Esophagus squamous epithelium (tissue), 5 donors: ENCODE measurements around the gene OPRM1. TPM values are rescaled to one million over a fixed set of nuclear protein-coding genes. Genes with fewer than 3 reads are reported as not detected.
A peak's percentile ranks its signal among the peaks of the same experiment; 100 is the strongest.

Source experiments
- DNase-seq: peaks from one replicate; lab custom pipeline; 2025; lab: John Stamatoyannopoulos, UW
- H3K27ac ChIP-seq, 4 donors: fragments of 200-600 bp; sonication (generic); one replicate each; pipeline ENCODE4 v1.5.1; 2016 to 2019; ENCODE audit warnings: mild to moderate bottlenecking in 1 of 4
- H3K27me3 ChIP-seq, 4 donors: fragments of 200-600 bp; sonication (generic); 1 replicate in 3 of 4; 2 replicates in 1 of 4; pipeline versions ENCODE4 v1.5.1 to v1.6.0; 2017 to 2021; ENCODE audit warnings: antibody characterized with exemption in 1 of 4
- H3K36me3 ChIP-seq, 3 donors: fragments of 200-600 bp; sonication (generic); one replicate each; pipeline ENCODE4 v1.5.1; 2016 to 2019
- H3K4me1 ChIP-seq, 3 donors: fragments of 200-600 bp; sonication (generic); one replicate each; pipeline ENCODE4 v1.5.1; 2017 to 2019
- H3K4me3 ChIP-seq, 4 donors: fragments of 200-600 bp; sonication (generic); 1 replicate in 3 of 4; 2 replicates in 1 of 4; pipeline ENCODE4 v1.5.1; 2016 to 2019; ENCODE audit warnings: mild to moderate bottlenecking in 2 of 4, moderate library complexity in 1 of 4
- H3K9me3 ChIP-seq, 3 donors: fragments of 200-600 bp; sonication (generic); one replicate each; pipeline ENCODE4 v1.5.1; 2016 to 2019
- POLR2A ChIP-seq, 4 donors: fragments of 450-650 bp; IDR thresholded peaks; one replicate each; pipeline ENCODE4 v1.6.1; 2017; ENCODE audit warnings: antibody characterized with exemption in 4 of 4, mild to moderate bottlenecking in 4 of 4, moderate library complexity in 3 of 4
- WGBS, 2 donors: methylation state at CpG; one replicate each; pipeline ENCODE4 v1.1.5; 2018; 5-methylcytosine and 5-hydroxymethylcytosine counted together
- intact Hi-C: fragments of 100-400 bp; cut with DNase I; formaldehyde crosslinking; loops from one replicate; pipeline ENCODE4 v1.15.0; 2022
- total RNA-seq, 4 donors: library from RNA; depleted of rRNA; stranded (reverse); fragments of >200 nt; gene quantifications; one replicate each; pipeline ENCODE4 v1.1.0, GENCODE V29; 2016
- TF ChIP-seq, protein P1 (sequence below), 6 experiments: fragments of 450-650 bp in 4 of 6; fragments of 200-600 bp in 2 of 6; sonication (generic) in 2 of 6; IDR thresholded peaks; one replicate each; pipeline ENCODE4 v1.5.1; 2016 to 2019; ENCODE audit warnings: antibody characterized with exemption in 6 of 6, mild to moderate bottlenecking in 4 of 6, moderate library complexity in 4 of 6
- donor health status: DM: yes; HTN: yes; CAD: no.

OPRM1 gene
- total RNA-seq, 4 donors from 2014 or later: not detected

DNA sequence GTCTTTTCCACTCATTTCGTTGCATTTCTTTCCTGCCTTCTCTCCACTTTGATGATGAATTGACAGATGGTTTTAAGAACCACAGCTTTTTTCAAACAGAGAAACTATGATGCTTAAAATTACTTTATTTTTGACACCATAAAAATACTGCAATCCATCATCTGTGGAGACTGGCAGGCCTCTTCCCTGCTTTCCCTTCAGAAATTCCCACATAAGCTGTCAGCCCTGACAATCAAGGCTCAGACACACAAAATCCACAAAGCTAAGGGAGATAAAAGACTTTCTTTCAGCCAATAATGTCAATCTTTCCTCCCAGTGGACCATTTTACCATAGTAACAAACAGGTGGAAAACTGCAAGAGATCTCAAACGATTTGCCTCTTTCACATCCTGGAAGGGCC, 235.1 kb downstream of the OPRM1 start:
- DNase-seq: no peak
- no peak for TF ChIP-seq POLR2A (IDR thresholded peaks at IDR 0.05)
- TF ChIP-seq, protein P1, sequence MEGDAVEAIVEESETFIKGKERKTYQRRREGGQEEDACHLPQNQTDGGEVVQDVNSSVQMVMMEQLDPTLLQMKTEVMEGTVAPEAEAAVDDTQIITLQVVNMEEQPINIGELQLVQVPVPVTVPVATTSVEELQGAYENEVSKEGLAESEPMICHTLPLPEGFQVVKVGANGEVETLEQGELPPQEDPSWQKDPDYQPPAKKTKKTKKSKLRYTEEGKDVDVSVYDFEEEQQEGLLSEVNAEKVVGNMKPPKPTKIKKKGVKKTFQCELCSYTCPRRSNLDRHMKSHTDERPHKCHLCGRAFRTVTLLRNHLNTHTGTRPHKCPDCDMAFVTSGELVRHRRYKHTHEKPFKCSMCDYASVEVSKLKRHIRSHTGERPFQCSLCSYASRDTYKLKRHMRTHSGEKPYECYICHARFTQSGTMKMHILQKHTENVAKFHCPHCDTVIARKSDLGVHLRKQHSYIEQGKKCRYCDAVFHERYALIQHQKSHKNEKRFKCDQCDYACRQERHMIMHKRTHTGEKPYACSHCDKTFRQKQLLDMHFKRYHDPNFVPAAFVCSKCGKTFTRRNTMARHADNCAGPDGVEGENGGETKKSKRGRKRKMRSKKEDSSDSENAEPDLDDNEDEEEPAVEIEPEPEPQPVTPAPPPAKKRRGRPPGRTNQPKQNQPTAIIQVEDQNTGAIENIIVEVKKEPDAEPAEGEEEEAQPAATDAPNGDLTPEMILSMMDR (IDR thresholded peaks at IDR 0.05): no peak
- WGBS, 2 donors: 75 to 79% methylated on average over 2 of the region's 2 CpGs
- H3K9me3 ChIP-seq: no peaks in the 10 kb centered on the region
- no peak overlapping the region for H3K4me3 ChIP-seq
- peaks cover 0 to 13% (median 0%) of the 10 kb centered on the region in 3 donors for H3K4me1 ChIP-seq
- H3K36me3 ChIP-seq: no peaks in the 10 kb centered on the region
- intact Hi-C loops: no loop called here
- H3K27me3 ChIP-seq: no peaks in the 10 kb centered on the region
- H3K27ac ChIP-seq: no peak overlapping the region

DNA sequence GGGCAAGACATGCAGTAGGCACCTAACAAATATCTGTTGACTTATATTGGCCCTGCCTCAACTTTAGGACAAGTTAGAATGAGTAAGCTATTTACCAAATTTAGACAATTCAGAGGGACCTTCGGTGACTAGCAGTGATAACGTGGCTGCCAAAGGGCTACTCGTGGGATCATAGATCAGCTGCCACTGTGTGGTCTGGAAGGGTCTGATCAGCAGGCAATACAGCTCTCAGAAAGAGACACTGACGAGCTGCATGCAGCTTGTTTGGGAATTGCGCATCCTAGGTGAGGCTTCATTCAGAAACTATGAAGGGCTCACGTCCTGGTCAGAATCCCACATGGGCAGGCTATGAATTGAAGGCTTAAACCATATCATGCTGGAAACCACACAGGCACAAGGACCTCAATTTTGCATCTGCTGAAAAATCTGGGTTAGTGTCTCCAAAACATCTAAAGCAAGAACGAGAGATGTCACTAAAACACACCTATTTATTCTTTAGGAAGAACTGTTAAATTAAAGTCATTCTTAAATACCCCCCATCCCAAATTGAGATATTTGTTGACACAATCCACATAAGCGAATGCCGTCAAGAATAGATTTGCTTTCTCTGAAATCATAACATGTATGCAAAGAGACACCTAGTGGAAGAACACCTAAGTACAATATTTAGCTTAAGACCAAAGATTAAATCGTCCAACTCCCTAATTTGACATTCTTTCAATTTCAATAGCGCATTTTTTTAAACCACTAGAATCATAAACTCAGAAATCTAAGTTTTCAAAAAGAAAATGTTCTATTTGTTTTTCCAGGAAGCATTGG, 238.0 kb downstream of the OPRM1 start:
- intact Hi-C loops: loop anchor here (5.0 kb wide), 1 partner anchor 120 kb away; no protein-coding TSS in a partner anchor
- TF ChIP-seq, protein P1 (IDR thresholded peaks at IDR 0.05): peak; percentile 42 to 81 (median 69)
- no peak for TF ChIP-seq POLR2A (IDR thresholded peaks at IDR 0.05)
- H3K4me3 ChIP-seq: no peak overlapping the region
- H3K4me1 ChIP-seq: peaks cover 0 to 13% (median 0%) of the 10 kb centered on the region in 3 donors
- H3K27me3 ChIP-seq: no peaks in the 10 kb centered on the region
- WGBS, 2 donors: 30 to 34% methylated on average over 10 to 11 of the region's 11 CpGs
- DNase-seq: no peak
- no peaks in the 10 kb centered on the region for H3K9me3 ChIP-seq
- no peaks in the 10 kb centered on the region for H3K36me3 ChIP-seq
- no peak overlapping the region for H3K27ac ChIP-seq

DNA sequence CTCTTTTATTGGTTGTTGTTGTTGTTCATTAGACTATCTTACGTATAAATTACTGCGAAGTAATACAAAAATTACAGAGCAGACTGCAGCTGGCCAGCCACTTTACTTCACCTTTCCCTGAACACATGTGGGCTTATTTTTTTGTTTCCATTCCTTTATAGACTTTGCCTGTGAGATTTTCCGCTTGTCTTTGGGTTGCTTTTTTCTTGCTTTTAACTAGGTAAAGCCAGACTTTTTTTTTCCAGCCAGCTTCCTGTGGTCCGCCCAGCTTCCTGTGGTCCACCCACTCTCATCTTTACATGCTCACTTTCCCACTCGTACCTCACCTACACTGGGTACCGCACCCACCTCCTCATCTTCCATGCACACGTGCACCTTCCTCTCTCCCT, 238.6 kb downstream of the OPRM1 start:
- no peaks in the 10 kb centered on the region for H3K27me3 ChIP-seq
- 50 to 61% methylated on average over 7 of the region's 7 CpGs for WGBS, 2 donors
- peaks cover 0 to 13% (median 0%) of the 10 kb centered on the region in 3 donors for H3K4me1 ChIP-seq
- DNase-seq: no peak
- TF ChIP-seq, protein P1 (IDR thresholded peaks at IDR 0.05): no peak
- no peak for TF ChIP-seq POLR2A (IDR thresholded peaks at IDR 0.05)
- no peak overlapping the region for H3K27ac ChIP-seq
- no peaks in the 10 kb centered on the region for H3K9me3 ChIP-seq
- H3K4me3 ChIP-seq: no peak overlapping the region
- no peaks in the 10 kb centered on the region for H3K36me3 ChIP-seq
- intact Hi-C loops: loop anchor here (5.0 kb wide), 1 partner anchor 120 kb away; no protein-coding TSS in a partner anchor

DNA sequence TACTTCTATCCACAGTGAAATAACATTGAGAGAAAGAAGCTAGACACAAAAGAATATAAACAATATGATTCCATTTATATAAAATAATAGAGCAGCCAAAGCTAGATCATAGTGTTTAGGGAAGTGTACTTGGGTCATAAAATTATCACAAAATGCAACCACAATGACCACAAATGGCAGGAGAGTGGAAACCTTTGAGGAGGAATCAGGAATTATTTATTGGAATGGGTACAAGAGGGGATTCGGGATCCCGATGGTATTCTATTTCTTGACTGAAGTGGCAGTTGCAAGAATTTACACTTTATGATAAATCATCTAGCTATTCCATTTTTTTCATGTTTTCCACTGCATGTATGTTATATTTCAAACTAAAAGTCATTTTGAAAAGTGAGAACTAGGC, 241.5 kb downstream of the OPRM1 start:
- no peaks in the 10 kb centered on the region for H3K9me3 ChIP-seq
- H3K4me3 ChIP-seq: no peak overlapping the region
- no peaks in the 10 kb centered on the region for H3K27me3 ChIP-seq
- H3K4me1 ChIP-seq: peaks cover 0 to 13% (median 0%) of the 10 kb centered on the region in 3 donors
- no peak overlapping the region for H3K27ac ChIP-seq
- no peaks in the 10 kb centered on the region for H3K36me3 ChIP-seq
- intact Hi-C loops: no loop called here
- TF ChIP-seq, protein P1 (IDR thresholded peaks at IDR 0.05): no peak
- no peak for TF ChIP-seq POLR2A (IDR thresholded peaks at IDR 0.05)
- 56 to 85% methylated on average over 2 of the region's 2 CpGs for WGBS, 2 donors
- DNase-seq: no peak

DNA sequence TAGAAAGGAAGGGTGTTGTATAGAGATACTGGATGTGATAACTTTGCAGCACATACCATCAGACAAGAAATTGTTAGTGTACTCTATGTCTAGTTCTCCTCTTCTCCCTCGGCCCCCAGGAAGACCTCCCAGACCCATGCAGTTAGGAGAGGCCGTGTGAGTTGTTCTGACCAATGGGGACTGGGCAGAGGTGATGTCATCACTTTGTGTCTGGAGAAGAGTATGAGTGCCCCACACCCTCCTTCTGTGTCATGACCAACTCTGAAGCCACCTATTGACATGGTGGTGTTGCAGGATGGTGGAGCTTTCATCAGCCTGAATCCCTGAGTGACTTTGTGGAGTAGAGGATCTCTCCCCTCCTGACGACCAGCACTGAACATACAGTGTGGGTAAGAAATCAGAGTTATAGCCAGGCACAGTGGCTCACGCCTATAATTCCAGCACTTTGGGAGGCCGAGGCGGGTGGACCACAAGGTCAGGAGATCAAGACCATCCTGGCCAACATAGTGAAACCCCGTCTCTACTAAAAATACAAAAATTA, 245.3 kb downstream of the OPRM1 start:
- Histone ChIP-seq H3K9me3 (no peaks in the 10 kb centered on the region), H3K4me1 (no peaks in the 10 kb centered on the region), H3K36me3 (no peaks in the 10 kb centered on the region), H3K27me3 (no peaks in the 10 kb centered on the region), H3K4me3 (no peak overlapping the region), H3K27ac (no peak overlapping the region)
- intact Hi-C loops: no loop called here
- 75 to 95% methylated on average over 2 to 4 of the region's 7 CpGs for WGBS, 2 donors
- TF ChIP-seq POLR2A (IDR thresholded peaks at IDR 0.05): no peak
- TF ChIP-seq, protein P1 (IDR thresholded peaks at IDR 0.05): no peak
- DNase-seq: no peak
